Hepatocyte (in vitro differentiated cells): ENCODE results near the gene ARHGAP10.

Experiments
- CTCF ChIP-seq: fragments of 200-600 bp; sonication (generic); IDR thresholded peaks from 2 replicates; pipeline ENCODE4 v1.5.1; 2016; ENCODE audit warnings: antibody characterized with exemption, mild to moderate bottlenecking; ENCODE audit not compliant: poor library complexity
- EZH2 ChIP-seq: fragments of 200-600 bp; sonication (generic); IDR thresholded peaks from 2 replicates; pipeline ENCODE4 v1.6.1; 2016; ENCODE audit warnings: antibody characterized with exemption, mild to moderate bottlenecking, borderline replicate concordance

GRCh38 chr4:147696866-147697265 is 35.0 kb upstream of the ARHGAP10 start:
- TF ChIP-seq CTCF (no peak), EZH2 (no peak)
